GM21423 (cell line): ENCODE measurements around the gene FNIP1.
"Not testable (repeated sequence)": the region's sequence is repeated elsewhere in the genome, so short reads cannot be mapped to it uniquely, and the experiment has no call there.

Experiments
- ATAC-seq: cut with Tn5 transposase; IDR thresholded peaks from one replicate; pipeline ENCODE4 v1.9.1; 2021; ENCODE audit warnings: mild to moderate bottlenecking, moderate library complexity; ENCODE audit not compliant: unreplicated experiment

Gene FNIP1

GRCh38 chr5:131641494-131641893, 155.3 kb downstream of the FNIP1 start:
- no peak for ATAC-seq

- no peak for ATAC-seq
Measured at GRCh38 chr5:131640043-131640856, 156.6 kb downstream of the FNIP1 start.

GRCh38 chr5:131639148-131639547, 157.7 kb downstream of the FNIP1 start:
- no peak for ATAC-seq

- ATAC-seq = no peak
Measured at GRCh38 chr5:131637694-131638093, 159.1 kb downstream of the FNIP1 start.

- ATAC-seq = no peak
Measured at GRCh38 chr5:131635684-131636572, 160.9 kb downstream of the FNIP1 start.

GRCh38 chr5:131634996-131635683, 161.7 kb downstream of the FNIP1 start, which contains the start of gene RAPGEF6:
RAPGEF6 (minus strand) TSS chr5:131635229; CDS start chr5:131635030, 199 bp downstream.
- peak; percentile 89 for ATAC-seq

- peak; percentile 29 for ATAC-seq
Measured at GRCh38 chr5:131634666-131634995, 162.2 kb downstream of the FNIP1 start.

GRCh38 chr5:131634238-131634637, 162.6 kb downstream of the FNIP1 start:
- no peak for ATAC-seq

- ATAC-seq = no peak
Measured at GRCh38 chr5:131633830-131634229, 163.0 kb downstream of the FNIP1 start.

- ATAC-seq = no peak
Measured at GRCh38 chr5:131630963-131631350, 165.9 kb downstream of the FNIP1 start.

- no peak for ATAC-seq
Measured at GRCh38 chr5:131630208-131630962, 166.4 kb downstream of the FNIP1 start.

- no peak for ATAC-seq
Measured at GRCh38 chr5:131628990-131629389, 167.8 kb downstream of the FNIP1 start.

GRCh38 chr5:131627207-131627865, 169.5 kb downstream of the FNIP1 start:
- no peak for ATAC-seq

GRCh38 chr5:131622633-131623032, 174.2 kb downstream of the FNIP1 start:
- no peak for ATAC-seq

GRCh38 chr5:131621164-131621563, 175.7 kb downstream of the FNIP1 start:
- not testable (repeated sequence) for ATAC-seq

- no peak for ATAC-seq
Measured at GRCh38 chr5:131619102-131619501, 177.7 kb downstream of the FNIP1 start.

- no peak for ATAC-seq
Measured at GRCh38 chr5:131617140-131617822, 179.5 kb downstream of the FNIP1 start.

- no peak for ATAC-seq
Measured at GRCh38 chr5:131615957-131616356, 180.9 kb downstream of the FNIP1 start.

- ATAC-seq = no peak
Measured at GRCh38 chr5:131613423-131613822, 183.4 kb downstream of the FNIP1 start.

GRCh38 chr5:131611064-131611381, 185.8 kb downstream of the FNIP1 start:
- no peak for ATAC-seq
